Keratinocyte (primary cell): ENCODE results near the gene SPATA9. TPM values are rescaled to one million over a fixed set of nuclear protein-coding genes. Genes with fewer than 3 reads are reported as not detected.

Experiments
- DNase-seq: peaks from one replicate; pipeline ENCODE4 v3.0.0-alpha.2; 2011; ENCODE audit warnings: low read depth, missing footprints, low spot score
- FAIRE-seq: peaks from 2 replicates; lab custom pipeline; 2011; peaks lifted over from hg19 to GRCh38; lab: Jason Lieb, UNC
- H2AFZ ChIP-seq: 2 replicates; pipeline ENCODE4 v1.6.0; 2012; ENCODE audit warnings: low read length, control low read depth, inconsistent platforms; ENCODE audit not compliant: control insufficient read depth
- H3K27ac ChIP-seq: 2 replicates; pipeline ENCODE4 v1.5.1; 2011; ENCODE audit warnings: low read length; ENCODE audit not compliant: control insufficient read depth, insufficient read depth
- H3K27me3 ChIP-seq: 3 replicates; pipeline ENCODE4 v1.6.0; 2011; ENCODE audit warnings: low read length; ENCODE audit not compliant: control insufficient read depth, insufficient read depth; ENCODE audit errors: extremely low read depth
- H3K36me3 ChIP-seq, 2 experiments: 2 replicates in 1 of 2; 3 replicates in 1 of 2; pipeline ENCODE4 v1.5.1; 2011; ENCODE audit warnings: low read length in 2 of 2, mild to moderate bottlenecking in 1 of 2; ENCODE audit not compliant: control insufficient read depth in 2 of 2, insufficient read depth in 2 of 2; ENCODE audit errors: extremely low read depth in 1 of 2
- H3K4me1 ChIP-seq: 3 replicates; pipeline ENCODE4 v1.5.1; 2011; ENCODE audit warnings: low read length; ENCODE audit not compliant: control insufficient read depth, insufficient read depth; ENCODE audit errors: extremely low read depth
- H3K4me2 ChIP-seq: 3 replicates; pipeline ENCODE4 v1.6.0; 2011; ENCODE audit warnings: low read depth, low read length; ENCODE audit not compliant: control insufficient read depth, insufficient read depth; ENCODE audit errors: extremely low read depth
- H3K4me3 ChIP-seq, 3 experiments: fragments of 200-600 bp in 1 of 3; sonication (generic) in 1 of 3; 2 replicates in 2 of 3; 3 replicates in 1 of 3; pipeline ENCODE4 v1.5.1; 2011 to 2016; ENCODE audit warnings: low read length in 3 of 3, mild to moderate bottlenecking in 3 of 3, control low read depth in 2 of 3, inconsistent platforms in 1 of 3, low read depth in 1 of 3, mixed read lengths in 1 of 3, mixed run types in 1 of 3, moderate library complexity in 1 of 3; ENCODE audit not compliant: control insufficient read depth in 2 of 3, insufficient read depth in 2 of 3; ENCODE audit errors: extremely low read depth in 1 of 3
- H3K79me2 ChIP-seq: 2 replicates; pipeline ENCODE4 v1.6.0; 2012; ENCODE audit warnings: low read length; ENCODE audit not compliant: control insufficient read depth, insufficient read depth
- H3K9ac ChIP-seq: 3 replicates; pipeline ENCODE4 v1.6.0; 2011; ENCODE audit warnings: low read length; ENCODE audit not compliant: control insufficient read depth, insufficient read depth; ENCODE audit errors: extremely low read depth
- H3K9me1 ChIP-seq: 3 replicates; pipeline ENCODE4 v1.6.0; 2011; ENCODE audit warnings: low read length; ENCODE audit not compliant: control insufficient read depth, insufficient read depth; ENCODE audit errors: extremely low read depth
- H3K9me3 ChIP-seq: 2 replicates; pipeline ENCODE4 v1.5.1; 2012; ENCODE audit warnings: low read depth, low read length; ENCODE audit not compliant: control insufficient read depth
- H4K20me1 ChIP-seq: 3 replicates; pipeline ENCODE4 v1.6.0; 2011; ENCODE audit warnings: low read length; ENCODE audit not compliant: control insufficient read depth, insufficient read depth; ENCODE audit errors: extremely low read depth
- CTCF ChIP-seq, 3 experiments: IDR thresholded peaks in 1 of 3; conservative IDR thresholded peaks in 1 of 3; optimal IDR thresholded peaks in 1 of 3; 2 replicates in 2 of 3; 3 replicates in 1 of 3; pipeline versions ENCODE3 to v1.5.1; 2011; ENCODE audit warnings: low read length in 3 of 3, mild to moderate bottlenecking in 3 of 3, moderate library complexity in 2 of 3, control low read depth in 1 of 3, inconsistent platforms in 1 of 3; ENCODE audit not compliant: insufficient read depth in 2 of 3; ENCODE audit errors: extremely low read depth in 1 of 3
- EZH2 ChIP-seq: IDR thresholded peaks from one replicate; pipeline ENCODE4 v1.6.1; 2012; ENCODE audit warnings: inconsistent platforms, mild to moderate bottlenecking, low read length, moderate library complexity
- dilution Hi-C: fragments of 300-500 bp; cut with MboI; formaldehyde crosslinking; loops from one replicate; pipeline ENCODE4 v1.7.0; 2020; ENCODE audit warnings: low sequenced_read_pairs; ENCODE audit not compliant: extremely low pct_ligation_motif_present
- polyA plus RNA-seq, 5 experiments: library from polyadenylated mRNA; depleted of rRNA in 3 of 5; stranded (reverse) in 3 of 5; stranded (forward) in 1 of 5; unstranded in 1 of 5; fragments of >200 nt; gene quantifications; 1 replicate in 1 of 5; 2 replicates in 3 of 5; 3 replicates in 1 of 5; pipeline versions ENCODE4 v1.2.1 to v1.2.3, GENCODE V29; 2011 to 2012; ENCODE audit warnings: missing spikeins in 2 of 5, low read depth in 1 of 5, low replicate concordance in 1 of 5

The SPATA9 gene
- polyA plus RNA-seq, 1 donor (not counting 4 experiments of a cell fraction or from before 2014, with no cell fraction given) = not detected

- no peak overlapping the region for H3K9ac ChIP-seq
- H3K4me2 ChIP-seq = no peak overlapping the region
- no peaks in the 10 kb centered on the region for H3K9me3 ChIP-seq
- H3K79me2 ChIP-seq = no peaks in the 10 kb centered on the region
- no peaks in the 10 kb centered on the region for H3K36me3 ChIP-seq
- no peaks in the 10 kb centered on the region for H3K4me1 ChIP-seq
- no peak for FAIRE-seq
- DNase-seq = no peak
- H3K27ac ChIP-seq = no peak overlapping the region
- no peak overlapping the region for H3K4me3 ChIP-seq
- H3K9me1 ChIP-seq = no peaks in the 10 kb centered on the region
- dilution Hi-C loops = no loop called here
- H2AFZ ChIP-seq = no peak overlapping the region
- H4K20me1 ChIP-seq = no peaks in the 10 kb centered on the region
- H3K27me3 ChIP-seq = no peaks in the 10 kb centered on the region
- TF ChIP-seq CTCF (optimal IDR thresholded peaks at IDR 0.05 in 1 of 3, IDR thresholded peaks at IDR 0.05 in 1 of 3, conservative IDR thresholded peaks at IDR 0.05 in 1 of 3; ENCODE audit: extremely low read depth in 1 of 3, insufficient read depth in 2 of 3, low read length in 3 of 3) (no peak), EZH2 (no peak)
These were observed 22.7 kb downstream of the SPATA9 start for GRCh38 chr5:95660060-95660459.

GRCh38 chr5:95655575-95655974 is 27.2 kb downstream of the SPATA9 start:
- H3K9me1 ChIP-seq = no peaks in the 10 kb centered on the region
- dilution Hi-C loops = no loop called here
- H3K9me3 ChIP-seq = no peaks in the 10 kb centered on the region
- H3K9ac ChIP-seq = no peak overlapping the region
- no peak overlapping the region for H3K4me3 ChIP-seq
- no peak overlapping the region for H2AFZ ChIP-seq
- H3K4me2 ChIP-seq = no peak overlapping the region
- TF ChIP-seq EZH2 (no peak), CTCF (optimal IDR thresholded peaks at IDR 0.05 in 1 of 3, IDR thresholded peaks at IDR 0.05 in 1 of 3, conservative IDR thresholded peaks at IDR 0.05 in 1 of 3; ENCODE audit: extremely low read depth in 1 of 3, insufficient read depth in 2 of 3, low read length in 3 of 3) (no peak)
- no peaks in the 10 kb centered on the region for H3K36me3 ChIP-seq
- H3K27ac ChIP-seq = no peak overlapping the region
- no peaks in the 10 kb centered on the region for H4K20me1 ChIP-seq
- no peaks in the 10 kb centered on the region for H3K27me3 ChIP-seq
- DNase-seq (no peak), FAIRE-seq (no peak)
- no peaks in the 10 kb centered on the region for H3K79me2 ChIP-seq
- no peaks in the 10 kb centered on the region for H3K4me1 ChIP-seq
